Progenitor cell of endocrine pancreas (in vitro differentiated cells): ENCODE results near the gene SNRNP40. TPM values are rescaled to one million over a fixed set of nuclear protein-coding genes. Genes with fewer than 3 reads are reported as not detected.

ENCODE experiments used
- DNase-seq: peaks from one replicate; pipeline ENCODE4 v3.0.0; 2021; ENCODE audit warnings: low spot score; ENCODE audit not compliant: unreplicated experiment
- H3K27ac Mint-ChIP-seq: 2 replicates; pipeline ENCODE4 v1.8.0; 2021; ENCODE audit warnings: mild to moderate bottlenecking, moderate library complexity, mixed read lengths
- H3K27me3 Mint-ChIP-seq: 2 replicates; pipeline ENCODE4 v1.8.0; 2021; ENCODE audit warnings: mixed read lengths
- H3K36me3 Mint-ChIP-seq: 2 replicates; pipeline ENCODE4 v1.8.0; 2022; ENCODE audit warnings: mixed read lengths; ENCODE audit not compliant: insufficient read depth
- H3K4me1 Mint-ChIP-seq: 2 replicates; pipeline ENCODE4 v1.8.0; 2021; ENCODE audit warnings: low read depth, mixed read lengths
- H3K4me3 Mint-ChIP-seq: 2 replicates; pipeline ENCODE4 v1.8.0; 2021; ENCODE audit warnings: low read depth, mild to moderate bottlenecking, moderate library complexity, mixed read lengths
- H3K9me3 Mint-ChIP-seq: 2 replicates; pipeline ENCODE4 v1.8.0; 2021; ENCODE audit warnings: low read depth, mixed read lengths
- CTCF ChIP-seq: fragments of 200-600 bp; sonication (generic); IDR thresholded peaks from one replicate; pipeline ENCODE4 v1.5.0; 2021; ENCODE audit warnings: antibody characterized with exemption, mild to moderate bottlenecking; ENCODE audit not compliant: unreplicated experiment
- long read RNA-seq: library from polyadenylated mRNA; unstranded; transcript quantifications from one replicate; pipeline ENCODE4 v2.0.0, GENCODE V29; 2020
- total RNA-seq: library from RNA; stranded (reverse); gene quantifications from 2 replicates; pipeline ENCODE4 v1.2.1, GENCODE V29; 2021

SNRNP40 gene
- 72.0 and 75.2 TPM in 2 replicates for total RNA-seq
- long read RNA-seq, transcript SNRNP40-201 (10 exons, 1,597 nt): major isoform, 318 of 334 reads
- long read RNA-seq, partial matches to known transcripts: 4 of 334 reads
- long read RNA-seq, other reads (novel, unspliced or antisense): 9 of 334 reads

DNA sequence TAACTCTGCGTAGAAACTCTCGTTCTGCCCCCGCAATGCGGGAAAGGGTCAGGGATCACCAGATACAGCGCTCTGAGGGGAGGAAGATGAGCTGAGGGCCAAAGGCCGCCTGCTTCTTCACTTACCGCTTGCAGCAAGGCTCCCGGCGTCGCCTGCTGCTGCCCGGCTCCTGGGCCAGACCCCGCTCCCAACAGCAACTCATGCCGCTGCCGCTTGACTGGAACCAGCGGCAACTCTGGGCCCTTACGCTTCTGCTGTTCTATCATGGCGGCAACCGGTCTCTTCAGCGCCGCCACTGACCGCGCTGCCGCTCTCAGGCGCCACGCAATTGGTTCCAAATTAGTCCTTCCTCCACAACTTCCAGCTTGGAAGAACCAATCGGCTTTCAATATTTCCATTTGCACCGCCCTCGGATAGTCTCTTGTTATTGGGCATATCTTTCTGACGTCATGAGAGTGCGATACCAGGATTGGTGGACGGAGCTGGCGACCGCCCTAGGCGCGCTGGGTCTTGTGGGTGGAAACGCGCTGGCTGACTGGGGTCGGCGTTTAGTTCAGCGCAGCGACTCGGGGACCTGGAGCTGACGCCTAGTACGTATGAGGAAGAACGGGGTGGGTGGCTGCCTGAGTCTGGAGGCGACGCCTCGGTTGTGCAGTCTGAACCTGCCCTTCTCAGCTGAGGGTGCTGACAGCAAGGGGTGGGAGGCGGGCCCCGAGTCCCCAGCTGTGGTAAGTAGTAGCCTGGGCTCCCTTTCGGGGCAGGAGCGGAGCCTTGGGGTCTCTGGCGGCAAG is at the start of gene SNRNP40, which contains the start of gene ZCCHC17:
TSS of gene SNRNP40 (minus strand) at position 303 of the 791 bp plus-strand sequence. CDS start at position 266, 37 bp downstream.
TSS of gene ZCCHC17 (plus strand) at position 547 of the 791 bp plus-strand sequence. CDS start 13,067 bp downstream, outside the sequence.
- TF ChIP-seq CTCF: no peak
- H3K4me1 Mint-ChIP-seq: peaks cover 16% of the 10 kb centered on the region
- H3K4me3 Mint-ChIP-seq: no peak within 1 kb of the TSS
- no peaks in the 10 kb centered on the region for H3K27me3 Mint-ChIP-seq
- H3K36me3 Mint-ChIP-seq: peaks cover 9% of the 10 kb centered on the region
- H3K27ac Mint-ChIP-seq: no peak within 1 kb of the TSS
- DNase-seq: peak; percentile 86
- no peaks in the 10 kb centered on the region for H3K9me3 Mint-ChIP-seq

DNA sequence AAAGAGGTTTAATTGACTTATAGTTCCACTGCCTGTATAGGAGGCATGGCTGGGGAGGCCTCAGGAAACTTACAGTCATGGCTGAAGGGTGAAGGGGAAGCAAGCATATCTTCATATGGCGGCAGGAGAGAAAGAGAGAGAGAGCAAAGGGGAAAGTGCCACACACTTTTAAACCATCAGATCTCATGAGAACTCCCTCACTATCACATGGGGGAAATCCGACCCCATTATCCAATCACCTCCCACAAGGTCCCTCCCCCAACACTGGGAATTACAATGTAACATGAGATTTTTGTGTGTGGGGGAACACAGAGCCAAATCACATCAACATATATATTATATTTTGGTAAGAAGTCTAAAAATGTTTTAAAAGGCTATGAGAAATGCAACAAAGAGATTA is 49.0 kb upstream of the SNRNP40 start:
- Mint-ChIP-seq H3K9me3 (no peaks in the 10 kb centered on the region), H3K27me3 (no peaks in the 10 kb centered on the region), H3K27ac (no peak overlapping the region), H3K4me1 (no peaks in the 10 kb centered on the region), H3K4me3 (no peak overlapping the region), H3K36me3 (peaks cover 5% of the 10 kb centered on the region)
- no peak for DNase-seq
- no peak for TF ChIP-seq CTCF

DNA sequence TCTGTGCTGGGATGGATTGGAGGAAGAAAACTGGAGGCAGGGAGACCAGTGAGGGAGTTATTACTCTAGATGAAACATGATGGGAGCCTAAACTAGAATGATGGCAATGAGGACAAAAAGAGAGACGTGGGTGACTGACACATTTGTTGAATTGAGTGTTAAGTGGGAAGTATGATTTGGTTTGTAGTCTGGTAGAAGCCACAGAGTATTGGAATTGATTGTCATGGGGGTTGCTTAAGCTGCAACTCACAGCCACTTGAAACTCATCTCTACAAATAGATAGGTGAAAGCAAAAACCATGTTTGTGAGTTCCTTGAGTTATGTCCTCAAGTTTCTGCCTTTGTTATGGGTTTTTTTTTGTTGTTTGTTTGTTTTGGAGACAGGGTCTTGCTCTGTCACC is 47.9 kb upstream of the SNRNP40 start:
- H3K27ac Mint-ChIP-seq: no peak overlapping the region

GRCh38 chr1:31336687-31337467 is 40.3 kb upstream of the SNRNP40 start:
- no peak overlapping the region for H3K4me3 Mint-ChIP-seq
- H3K4me1 Mint-ChIP-seq: no peaks in the 10 kb centered on the region
- DNase-seq: no peak
- no peaks in the 10 kb centered on the region for H3K9me3 Mint-ChIP-seq
- H3K27ac Mint-ChIP-seq: no peak overlapping the region
- H3K27me3 Mint-ChIP-seq: no peaks in the 10 kb centered on the region
- no peak for TF ChIP-seq CTCF
- H3K36me3 Mint-ChIP-seq: peaks cover 3% of the 10 kb centered on the region

More for the DNA sequence above, 47.9 kb upstream of the SNRNP40 start:
- Mint-ChIP-seq H3K4me3 (no peak overlapping the region), H3K4me1 (no peaks in the 10 kb centered on the region), H3K9me3 (no peaks in the 10 kb centered on the region), H3K36me3 (peaks cover 7% of the 10 kb centered on the region), H3K27me3 (no peaks in the 10 kb centered on the region)
- no peak for TF ChIP-seq CTCF
- DNase-seq: no peak

GRCh38 chr1:31335007-31335406 is 38.4 kb upstream of the SNRNP40 start:
- H3K27me3 Mint-ChIP-seq: no peaks in the 10 kb centered on the region
- TF ChIP-seq CTCF: peak; percentile 55
- no peaks in the 10 kb centered on the region for H3K9me3 Mint-ChIP-seq
- no peak overlapping the region for H3K4me3 Mint-ChIP-seq
- no peak overlapping the region for H3K27ac Mint-ChIP-seq
- H3K36me3 Mint-ChIP-seq: peaks cover 4% of the 10 kb centered on the region
- no peaks in the 10 kb centered on the region for H3K4me1 Mint-ChIP-seq
- DNase-seq: no peak
